GM23338 (cell line): ENCODE data around the gene MYO16.

Experiments
- CTCF ChIP-seq, 2 experiments: fragments of 200-600 bp in 1 of 2; sonication (generic) in 1 of 2; conservative IDR thresholded peaks; 2 replicates each; pipeline versions ENCODE4 v1.5.1 to v1.6.1; 2016 to 2017; ENCODE audit warnings: antibody characterized with exemption in 2 of 2, low read depth in 2 of 2, mild to moderate bottlenecking in 2 of 2, moderate library complexity in 1 of 2
- POLR2AphosphoS5 ChIP-seq: IDR thresholded peaks from 2 replicates; pipeline ENCODE4 v1.6.1; 2016; ENCODE audit warnings: antibody characterized with exemption, low read depth
- REST ChIP-seq: IDR thresholded peaks from one replicate; pipeline ENCODE4 v1.6.1; 2018; ENCODE audit warnings: antibody characterized with exemption; ENCODE audit not compliant: unreplicated experiment

GRCh38 chr13:108878732-108879131 is 249.3 kb downstream of the MYO16 start:
- TF ChIP-seq POLR2AphosphoS5 (no peak), REST (no peak), CTCF (conservative IDR thresholded peaks at IDR 0.05; ENCODE audit: low read depth in 2 of 2) (no peak)
